Renal pelvis (tissue), 12 donors: ENCODE measurements around the gene CNTNAP3. TPM values are rescaled to one million over a fixed set of nuclear protein-coding genes. Genes with fewer than 3 reads are reported as not detected.
"Not testable (repeated sequence)": the region's sequence is repeated elsewhere in the genome, so short reads cannot be mapped to it uniquely, and the experiment has no call there.

Experiments used
- DNase-seq: peaks from one replicate; pipeline ENCODE4 v3.0.0-alpha.2; 2013
- long read RNA-seq, 16 experiments: transcript quantifications; one replicate each; lab custom pipeline, GENCODE V29; 2026
- polyA plus RNA-seq, 3 donors: library from polyadenylated mRNA; unstranded; fragments of 120-200 nt; gene quantifications; one replicate each; pipeline ENCODE4 v1.2.1, GENCODE V29; 2013; ENCODE audit not compliant: insufficient read length in 3 of 3

The CNTNAP3 gene
- polyA plus RNA-seq = 1 to 10 TPM; 4.4 to 6.2 (median 5.4) TPM
- long read RNA-seq, donor 1 = 0 reads
- long read RNA-seq, donor 2 = 0 reads
- long read RNA-seq, donor 3 = 0 reads
- long read RNA-seq, donor 4 = 0 reads
- long read RNA-seq, donor 5 = 0 reads
- long read RNA-seq, donor 6 = 0 reads
- long read RNA-seq, donor 7 = 0 reads
- long read RNA-seq, donor 8 = 0 reads
- long read RNA-seq, donor 9 = 0 reads
- long read RNA-seq, donor 10 = 0 reads
- long read RNA-seq, donor 11 = 0 reads
- long read RNA-seq, donor 12 = 0 reads
- long read RNA-seq, donor 13 = 0 reads
- long read RNA-seq, donor 14 = 0 reads
- long read RNA-seq, donor 15 = 0 reads
- long read RNA-seq, donor 16 = 0 reads

GRCh38 chr9:39287980-39288379, at the start of gene CNTNAP3:
CNTNAP3 (minus strand) TSS chr9:39288167; CDS start chr9:39288064, 103 bp downstream.
- not testable (repeated sequence) for DNase-seq

- not testable (repeated sequence) for DNase-seq
Measured at GRCh38 chr9:39279995-39280394, 8.0 kb downstream of the CNTNAP3 start.

GRCh38 chr9:39242513-39242912, 45.5 kb downstream of the CNTNAP3 start:
- not testable (repeated sequence) for DNase-seq

- DNase-seq = not testable (repeated sequence)
Measured at GRCh38 chr9:39232130-39232991, 55.6 kb downstream of the CNTNAP3 start.

GRCh38 chr9:39215976-39216375, 72.0 kb downstream of the CNTNAP3 start:
- not testable (repeated sequence) for DNase-seq

GRCh38 chr9:39209773-39210172, 78.2 kb downstream of the CNTNAP3 start:
- DNase-seq = not testable (repeated sequence)

- not testable (repeated sequence) for DNase-seq
Measured at GRCh38 chr9:39206643-39207042, 81.3 kb downstream of the CNTNAP3 start.

GRCh38 chr9:39205842-39206241, 82.1 kb downstream of the CNTNAP3 start:
- not testable (repeated sequence) for DNase-seq

GRCh38 chr9:39200412-39200811, 87.6 kb downstream of the CNTNAP3 start:
- not testable (repeated sequence) for DNase-seq

GRCh38 chr9:39198000-39198709, 89.8 kb downstream of the CNTNAP3 start:
- not testable (repeated sequence) for DNase-seq

GRCh38 chr9:39171370-39171769, 116.6 kb downstream of the CNTNAP3 start:
- not testable (repeated sequence) for DNase-seq

GRCh38 chr9:39157714-39158113, 130.3 kb downstream of the CNTNAP3 start:
- not testable (repeated sequence) for DNase-seq

GRCh38 chr9:39132826-39133552, 155.0 kb downstream of the CNTNAP3 start:
- DNase-seq = not testable (repeated sequence)

- DNase-seq = not testable (repeated sequence)
Measured at GRCh38 chr9:39121401-39121800, 166.6 kb downstream of the CNTNAP3 start.

- DNase-seq = not testable (repeated sequence)
Measured at GRCh38 chr9:39111746-39112145, 176.2 kb downstream of the CNTNAP3 start.

- DNase-seq = no peak
Measured at GRCh38 chr9:39108145-39108544, 179.8 kb downstream of the CNTNAP3 start.

- not testable (repeated sequence) for DNase-seq
Measured at GRCh38 chr9:39097208-39097607, 190.8 kb downstream of the CNTNAP3 start.

- not testable (repeated sequence) for DNase-seq
Measured at GRCh38 chr9:39085311-39085710, 202.7 kb downstream of the CNTNAP3 start.

- not testable (repeated sequence) for DNase-seq
Measured at GRCh38 chr9:39082574-39082973, 205.4 kb downstream of the CNTNAP3 start.

- DNase-seq = not testable (repeated sequence)
Measured at GRCh38 chr9:39080081-39080480, 207.9 kb downstream of the CNTNAP3 start.

- DNase-seq = peak; percentile 7
Measured at GRCh38 chr9:39078621-39079256, 209.2 kb downstream of the CNTNAP3 start.
